B cell (primary cell): ENCODE measurements around the gene CALHM3.

Experiments used
- CTCF ChIP-seq: fragments of 200-600 bp; IDR thresholded peaks from one replicate; pipeline ENCODE4 v1.8.0; 2022; ENCODE audit warnings: antibody characterized with exemption, mild to moderate bottlenecking
- EZH2 ChIP-seq: IDR thresholded peaks from 2 replicates; pipeline ENCODE4 v1.6.1; 2012; ENCODE audit warnings: borderline replicate concordance, low read depth, mild to moderate bottlenecking, moderate library complexity, low read length; ENCODE audit not compliant: insufficient read depth, poor library complexity, severe bottlenecking

- no peak for TF ChIP-seq CTCF
- TF ChIP-seq EZH2: no peak
These were observed 37.8 kb downstream of the CALHM3 start for GRCh38 chr10:103441206-103441605.
